Ishikawa (cell line): ENCODE data around the gene FCN3.

Experiments used
- CEBPB ChIP-seq: IDR thresholded peaks from 2 replicates; pipeline ENCODE4 v1.6.1; 2012
- CREB1 ChIP-seq: IDR thresholded peaks from 2 replicates; pipeline ENCODE4 v1.6.1; 2012; ENCODE audit warnings: low read depth
- EGR1 ChIP-seq: IDR thresholded peaks from 2 replicates; pipeline ENCODE4 v1.6.1; 2012
- EP300 ChIP-seq: IDR thresholded peaks from 2 replicates; pipeline ENCODE4 v1.6.1; 2012; ENCODE audit warnings: borderline replicate concordance
- FOXM1 ChIP-seq: IDR thresholded peaks from 2 replicates; pipeline ENCODE4 v1.6.1; 2012; ENCODE audit warnings: low read depth, borderline replicate concordance
- MAX ChIP-seq: IDR thresholded peaks from 2 replicates; pipeline ENCODE4 v1.6.1; 2012
- NFIC ChIP-seq: IDR thresholded peaks from 2 replicates; pipeline ENCODE4 v1.6.1; 2012
- RAD21 ChIP-seq: IDR thresholded peaks from 2 replicates; pipeline ENCODE4 v1.6.1; 2012; ENCODE audit warnings: low read depth
- REST ChIP-seq: IDR thresholded peaks from 2 replicates; pipeline ENCODE4 v1.6.1; 2012; ENCODE audit warnings: low read depth, mild to moderate bottlenecking
- TAF1 ChIP-seq: IDR thresholded peaks from 2 replicates; pipeline ENCODE4 v1.6.1; 2012; ENCODE audit warnings: low read depth, mild to moderate bottlenecking
- TCF12 ChIP-seq: IDR thresholded peaks from 2 replicates; pipeline ENCODE4 v1.6.1; 2012; ENCODE audit warnings: low read depth
- TEAD4 ChIP-seq: IDR thresholded peaks from 2 replicates; pipeline ENCODE4 v1.6.1; 2012
- USF1 ChIP-seq: IDR thresholded peaks from 2 replicates; pipeline ENCODE4 v1.6.1; 2012
- YY1 ChIP-seq: IDR thresholded peaks from 2 replicates; pipeline ENCODE4 v1.6.1; 2012; ENCODE audit warnings: low read depth
- ZBTB7A ChIP-seq: IDR thresholded peaks from 2 replicates; pipeline ENCODE4 v1.6.1; 2012; ENCODE audit warnings: low read depth

Gene FCN3

DNA sequence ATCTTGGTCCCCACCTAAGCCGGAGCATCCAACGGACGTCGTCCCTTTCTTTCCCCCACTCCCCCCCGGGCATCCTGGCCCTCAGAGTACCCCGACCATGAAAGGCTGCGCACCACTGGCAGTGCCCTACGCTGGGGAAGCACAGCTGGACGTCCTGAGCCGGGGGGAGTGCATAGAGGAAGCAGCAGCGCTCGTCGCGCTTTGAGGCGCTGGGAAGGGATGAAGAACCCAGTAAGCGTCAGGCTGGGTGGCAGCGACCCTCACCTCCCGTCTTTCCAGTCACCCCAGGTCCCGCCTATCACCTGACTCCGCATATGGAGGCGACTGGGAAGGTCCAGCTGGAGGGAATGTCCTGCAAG, 13.6 kb downstream of the FCN3 start:
- TF ChIP-seq CEBPB (no peak), TCF12 (no peak), EGR1 (no peak), ZBTB7A (no peak), CREB1 (no peak), FOXM1 (no peak), USF1 (no peak), EP300 (no peak), TAF1 (no peak), RAD21 (no peak), NFIC (no peak), YY1 (no peak), REST (no peak), TEAD4 (no peak), MAX (no peak)

DNA sequence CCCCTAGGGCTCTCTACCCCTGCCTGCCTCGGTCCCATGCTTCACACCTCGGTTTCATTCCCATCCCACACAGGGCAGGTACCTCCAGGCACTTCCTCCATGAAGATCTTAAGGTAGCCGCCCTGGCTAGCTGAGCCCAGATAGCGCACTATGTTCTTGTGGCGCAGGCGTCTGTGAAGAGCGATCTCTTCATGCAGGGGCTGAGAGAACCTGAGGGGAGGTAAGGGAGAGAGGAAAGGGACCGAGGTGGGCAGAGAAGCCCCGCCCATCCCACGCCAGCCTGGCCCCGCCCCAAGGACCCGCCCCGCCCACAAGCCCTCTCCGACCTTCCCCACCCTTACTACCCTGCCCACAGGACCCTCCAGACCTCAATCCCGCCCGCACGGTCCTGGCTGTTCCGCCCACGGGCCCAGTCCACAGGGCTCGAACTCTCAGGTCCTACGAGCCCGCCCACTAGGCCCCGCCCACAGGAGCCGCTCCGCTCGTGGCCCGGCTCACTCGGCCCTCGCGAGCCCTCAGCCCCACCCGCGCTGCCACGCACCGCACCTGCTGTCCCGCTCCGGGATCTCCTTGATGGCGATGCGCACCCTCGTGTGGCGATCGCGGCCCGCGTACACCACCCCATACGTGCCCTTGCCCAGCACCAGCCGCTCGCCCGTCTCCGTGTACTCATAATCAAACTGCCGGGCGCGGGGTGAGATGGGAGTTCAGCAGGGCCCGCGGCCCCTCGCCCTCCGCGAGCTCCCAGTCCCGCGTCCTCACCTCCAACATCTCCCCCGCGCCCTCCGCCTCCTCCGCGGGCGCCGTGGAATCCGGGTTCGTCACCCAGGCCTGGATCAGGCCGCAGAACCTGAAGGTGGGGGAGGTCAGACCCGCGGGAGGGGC, 14.2 kb downstream of the FCN3 start:
- TF ChIP-seq EP300 (no peak), USF1 (no peak), TAF1 (no peak), EGR1 (no peak), RAD21 (no peak)

DNA sequence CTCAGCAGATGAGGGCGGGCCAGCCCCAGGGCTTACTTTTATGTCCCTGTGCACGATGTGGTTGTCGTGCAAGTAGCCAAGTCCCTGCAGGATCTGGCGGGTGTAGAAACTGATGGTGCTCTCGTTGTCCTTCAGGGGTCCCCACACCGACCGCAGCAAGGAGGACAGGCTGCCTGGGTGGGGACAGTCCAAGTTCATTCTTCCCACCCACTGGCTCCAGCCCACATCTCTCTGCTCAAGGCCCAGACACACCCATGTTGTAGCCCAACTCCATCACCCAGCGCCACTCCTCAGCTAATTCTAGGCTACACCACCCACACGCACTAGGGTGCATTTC, 14.8 kb downstream of the FCN3 start:
- TF ChIP-seq EGR1: no peak
- no peak for TF ChIP-seq MAX
- no peak for TF ChIP-seq ZBTB7A
- TF ChIP-seq CEBPB: no peak
- no peak for TF ChIP-seq USF1
- TF ChIP-seq REST: no peak
- no peak for TF ChIP-seq TCF12

GRCh38 chr1:27358928-27359313, 15.7 kb downstream of the FCN3 start:
- TF ChIP-seq EGR1 (no peak), USF1 (no peak), TAF1 (no peak), FOXM1 (no peak), NFIC (no peak), REST (no peak), MAX (no peak), EP300 (no peak), CEBPB (no peak), TCF12 (no peak), RAD21 (no peak), ZBTB7A (no peak), CREB1 (no peak), TEAD4 (no peak), YY1 (no peak)
